ENCODE data around the gene WDR33.

WDR33 gene

GRCh38 chr2:127719301-127720218, 91.4 kb downstream of the WDR33 start:
- no peak for DNase-seq (ENCODE audit: low read depth)
- no peak overlapping the region for H3K4me3 ChIP-seq (ENCODE audit: low read depth, low read length)
- TF ChIP-seq CTCF (conservative IDR thresholded peaks at IDR 0.05; ENCODE audit: low read depth, low read length), result no peak

- no peak for TF ChIP-seq CTCF (conservative IDR thresholded peaks at IDR 0.05; ENCODE audit: low read depth, low read length)
- DNase-seq (ENCODE audit: low read depth), result no peak
- no peak overlapping the region for H3K4me3 ChIP-seq (ENCODE audit: low read depth, low read length)
Observed at GRCh38 chr2:127718271-127718670, 92.7 kb downstream of the WDR33 start.

- H3K4me3 ChIP-seq (ENCODE audit: low read depth, low read length), result no peak overlapping the region
- no peak for TF ChIP-seq CTCF (conservative IDR thresholded peaks at IDR 0.05; ENCODE audit: low read depth, low read length)
- DNase-seq (ENCODE audit: low read depth), result no peak
Observed at GRCh38 chr2:127715778-127716449, 95.1 kb downstream of the WDR33 start.

GRCh38 chr2:127713562-127713961, 97.4 kb downstream of the WDR33 start:
- no peak for TF ChIP-seq CTCF (conservative IDR thresholded peaks at IDR 0.05; ENCODE audit: low read depth, low read length)
- no peak overlapping the region for H3K4me3 ChIP-seq (ENCODE audit: low read depth, low read length)
- DNase-seq (ENCODE audit: low read depth), result no peak

GRCh38 chr2:127712999-127713398, 98.0 kb downstream of the WDR33 start:
- no peak overlapping the region for H3K4me3 ChIP-seq (ENCODE audit: low read depth, low read length)
- DNase-seq (ENCODE audit: low read depth), result no peak
- TF ChIP-seq CTCF (conservative IDR thresholded peaks at IDR 0.05; ENCODE audit: low read depth, low read length), result no peak

GRCh38 chr2:127709336-127709735, 101.6 kb downstream of the WDR33 start:
- no peak for TF ChIP-seq CTCF (conservative IDR thresholded peaks at IDR 0.05; ENCODE audit: low read depth, low read length)
- H3K4me3 ChIP-seq (ENCODE audit: low read depth, low read length), result no peak overlapping the region
- no peak for DNase-seq (ENCODE audit: low read depth)

Measured in choroid plexus epithelial cell (primary cell).